Measurements from ENCODE around the gene CARD11. TPM values are rescaled to one million over a fixed set of nuclear protein-coding genes. Genes with fewer than 3 reads are reported as not detected.

The CARD11 gene
- total and polyA plus RNA-seq, 2 of the 4 experiments (the other 2 are of a cell fraction), result 0.18 to 0.26 TPM

DNA sequence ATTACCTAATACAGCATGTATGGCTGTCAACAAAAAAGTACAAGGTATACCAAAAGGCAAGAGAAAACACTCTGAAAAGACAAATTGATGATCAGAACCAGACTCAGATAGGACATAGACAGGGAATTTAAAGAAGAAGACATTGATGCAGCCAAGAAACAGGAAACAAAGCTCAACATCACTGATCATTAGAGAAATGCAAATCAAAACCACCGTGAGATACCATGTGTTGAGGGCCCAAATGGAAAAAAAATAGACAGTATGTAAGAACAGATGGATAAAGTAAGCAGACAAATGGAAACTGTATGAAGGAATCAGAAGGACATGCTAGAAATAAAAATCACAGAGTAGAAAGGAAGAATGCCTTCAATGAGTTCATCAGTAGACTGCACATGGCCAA, 23.3 kb downstream of the CARD11 start:
- H2AFZ ChIP-seq (replicated peaks; ENCODE audit: low read length, poor library complexity), result no peak overlapping the region
- no peak overlapping the region for H3K4ac ChIP-seq (ENCODE audit: low read depth, low read length)
- H2BK5ac ChIP-seq (ENCODE audit: low read depth, low read length, poor library complexity, severe bottlenecking), result no peak overlapping the region
- no peak for DNase-seq
- in situ Hi-C loops (cut with MboI; ENCODE audit: low sequenced_read_pairs), result no loop called here
- POLR2A ChIA-PET (ENCODE audit: unreplicated experiment), result no interaction called here
- H2BK15ac ChIP-seq (ENCODE audit: low read depth, low read length), result no peak overlapping the region
- H3K23ac ChIP-seq (ENCODE audit: low read depth, low read length), result no peak overlapping the region
- H3K27ac ChIP-seq (ENCODE audit: insufficient read depth, low read length), result no peak overlapping the region
- TF ChIP-seq POLR2A (IDR thresholded peaks at IDR 0.05; ENCODE audit: low read depth, low read length) (no peak), SMC3 (IDR thresholded peaks at IDR 0.05; ENCODE audit: low read depth, low read length) (no peak), ELK1 (IDR thresholded peaks at IDR 0.05; ENCODE audit: borderline replicate concordance, low read depth, low read length) (no peak), FOS (IDR thresholded peaks at IDR 0.05; ENCODE audit: low read depth, low read length) (no peak), NFE2L2 (IDR thresholded peaks at IDR 0.05; ENCODE audit: low read depth, low read length) (no peak), CHD1 (IDR thresholded peaks at IDR 0.05; ENCODE audit: low read depth, low read length) (no peak), BHLHE40 (IDR thresholded peaks at IDR 0.05; ENCODE audit: low read depth, low read length) (no peak), CEBPB (IDR thresholded peaks at IDR 0.05; ENCODE audit: low read depth, low read length) (no peak), CTCF (conservative IDR thresholded peaks at IDR 0.05; ENCODE audit: low read depth, low read length) (no peak), MXI1 (IDR thresholded peaks at IDR 0.05; ENCODE audit: borderline replicate concordance, low read depth, low read length) (no peak), MAFK (IDR thresholded peaks at IDR 0.05; ENCODE audit: low read depth, low read length) (no peak), RFX5 (IDR thresholded peaks at IDR 0.05; ENCODE audit: low read depth, low read length) (no peak), MAZ (IDR thresholded peaks at IDR 0.05; ENCODE audit: borderline replicate concordance, low read depth, low read length) (no peak), RAD21 (IDR thresholded peaks at IDR 0.05; ENCODE audit: low read length) (no peak), RCOR1 (IDR thresholded peaks at IDR 0.05; ENCODE audit: insufficient replicate concordance, low read length) (no peak)
- TF ChIP-seq, protein P1, sequence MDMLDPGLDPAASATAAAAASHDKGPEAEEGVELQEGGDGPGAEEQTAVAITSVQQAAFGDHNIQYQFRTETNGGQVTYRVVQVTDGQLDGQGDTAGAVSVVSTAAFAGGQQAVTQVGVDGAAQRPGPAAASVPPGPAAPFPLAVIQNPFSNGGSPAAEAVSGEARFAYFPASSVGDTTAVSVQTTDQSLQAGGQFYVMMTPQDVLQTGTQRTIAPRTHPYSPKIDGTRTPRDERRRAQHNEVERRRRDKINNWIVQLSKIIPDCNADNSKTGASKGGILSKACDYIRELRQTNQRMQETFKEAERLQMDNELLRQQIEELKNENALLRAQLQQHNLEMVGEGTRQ (IDR thresholded peaks at IDR 0.05; ENCODE audit: low read depth, low read length), result no peak
- no peak overlapping the region for H3K56ac ChIP-seq (ENCODE audit: extremely low read depth, insufficient read depth, low read length)
- H3K18ac ChIP-seq (ENCODE audit: low read depth, low read length), result no peak overlapping the region
- no peak overlapping the region for H3K9ac ChIP-seq (ENCODE audit: low read depth, low read length)
- H3K4me2 ChIP-seq (ENCODE audit: low read depth, low read length), result no peak overlapping the region
- H4K5ac ChIP-seq (ENCODE audit: low read depth, low read length), result no peak overlapping the region
- H3K4me3 ChIP-seq (ENCODE audit: insufficient read depth, low read depth, low read length), result no peak overlapping the region
- H4K20me1 ChIP-seq (ENCODE audit: insufficient read depth, low read length), result no peaks in the 10 kb centered on the region
- H3K14ac ChIP-seq (replicated peaks; ENCODE audit: low read depth, low read length), result no peak overlapping the region
- no peak for ATAC-seq (ENCODE audit: low read depth)
- no TSS peak for BruUV-seq (replicated peaks)
- H2AK5ac ChIP-seq (ENCODE audit: low read depth, low read length), result no peak overlapping the region
- H4K91ac ChIP-seq (ENCODE audit: insufficient read depth, low read depth, low read length), result no peak overlapping the region
- no peaks in the 10 kb centered on the region for H3K27me3 ChIP-seq (ENCODE audit: control insufficient read depth, insufficient read depth, low read length)
- H3K36me3 ChIP-seq (ENCODE audit: control insufficient read depth, insufficient read depth, low read length), result no peaks in the 10 kb centered on the region
- H3K79me1 ChIP-seq (ENCODE audit: low read depth in 1 of 2, low read length in 2 of 2), result no peaks in the 10 kb centered on the region
- CTCF ChIA-PET, result no interaction called here
- H3K9me1 ChIP-seq (ENCODE audit: insufficient read depth, low read length), result no peaks in the 10 kb centered on the region
- no peak overlapping the region for H2BK120ac ChIP-seq (ENCODE audit: low read depth, low read length)
- no peaks in the 10 kb centered on the region for H3K4me1 ChIP-seq (ENCODE audit: control insufficient read depth, insufficient read depth, low read length)
- intact Hi-C loops (cut with micrococcal nuclease), result no loop called here
- dilution Hi-C loops (cut with HindIII; ENCODE audit: low sequenced_read_pairs, unreplicated experiment), result no loop called here
- no peak overlapping the region for H2AK9ac ChIP-seq (replicated peaks; ENCODE audit: low read depth, low read length, poor library complexity)
- H3K9me3 ChIP-seq (ENCODE audit: control insufficient read depth, insufficient read depth, low read length), result peaks cover 1% of the 10 kb centered on the region; the same call in 1 of the 2 replicates
- no peak overlapping the region for H2BK20ac ChIP-seq (ENCODE audit: low read depth, low read length)
- WGBS, 2 experiments (ENCODE audit: extremely low coverage in 2 of 2, insufficient read length in 1 of 2), result no CpG with 5 or more reads among the region's 1 CpG
- no peak overlapping the region for H4K8ac ChIP-seq (ENCODE audit: low read depth in 2 of 2, low read length in 2 of 2)

Measured in IMR-90 (cell line).